Common myeloid progenitor, CD34-positive (primary cell): ENCODE measurements around the gene RHO.
A peak's percentile ranks its signal among the peaks of the same experiment; 100 is the strongest.

Source experiments
- CTCF ChIA-PET: fragments of 350-600 bp; sonication (Branson Sonifier 250); formaldehyde crosslinking; loops from one replicate; lab custom pipeline; 2021; ENCODE audit warnings: antibody characterized with exemption; lab: Charles Lee
- POLR2A ChIA-PET: fragments of 350-600 bp; sonication (Branson Sonifier 250); formaldehyde crosslinking; loops from one replicate; lab custom pipeline; 2021; ENCODE audit warnings: antibody characterized with exemption; lab: Charles Lee
- DNase-seq, 3 donors: peaks; one replicate each; pipeline versions ENCODE4 v3.0.0 to v3.0.0-alpha.2; 2013
- H3K27ac ChIP-seq, 2 experiments: 1 replicate in 1 of 2; 2 replicates in 1 of 2; pipeline ENCODE4 v1.7.0; 2013; ENCODE audit warnings: inconsistent platforms in 2 of 2, low read length in 2 of 2, mild to moderate bottlenecking in 2 of 2, low read depth in 1 of 2, moderate library complexity in 1 of 2; ENCODE audit not compliant: severe bottlenecking in 2 of 2, insufficient read depth in 1 of 2, poor library complexity in 1 of 2
- H3K27me3 ChIP-seq, 5 experiments: replicated peaks in 2 of 5; 1 replicate in 3 of 5; 2 replicates in 2 of 5; pipeline versions ENCODE4 v1.6.1 to v1.7.0; 2013; ENCODE audit warnings: low read length in 4 of 5, mild to moderate bottlenecking in 2 of 5, moderate library complexity in 2 of 5, inconsistent platforms in 1 of 5; ENCODE audit not compliant: insufficient read depth in 5 of 5, control insufficient read depth in 4 of 5
- H3K36me3 ChIP-seq, 4 experiments: 1 replicate in 2 of 4; 2 replicates in 2 of 4; pipeline versions ENCODE4 v1.6.1 to v1.7.0; 2013; ENCODE audit warnings: low read length in 3 of 4, control low read depth in 1 of 4, mild to moderate bottlenecking in 1 of 4; ENCODE audit not compliant: control insufficient read depth in 4 of 4, insufficient read depth in 4 of 4
- H3K4me1 ChIP-seq, 4 experiments: 1 replicate in 3 of 4; 2 replicates in 1 of 4; pipeline versions ENCODE4 v1.6.1 to v1.7.1; 2013; ENCODE audit warnings: low read length in 3 of 4, mild to moderate bottlenecking in 3 of 4, control low read depth in 1 of 4, inconsistent platforms in 1 of 4, moderate library complexity in 1 of 4; ENCODE audit not compliant: control insufficient read depth in 4 of 4, insufficient read depth in 4 of 4; ENCODE audit errors: control extremely low read depth in 1 of 4
- H3K4me3 ChIP-seq, 7 experiments: 1 replicate in 4 of 7; 2 replicates in 3 of 7; pipeline versions ENCODE4 v1.5.1 to v1.7.0; 2013; ENCODE audit warnings: mild to moderate bottlenecking in 7 of 7, low read length in 6 of 7, moderate library complexity in 6 of 7, inconsistent platforms in 2 of 7, low read depth in 2 of 7, control low read depth in 1 of 7; ENCODE audit not compliant: insufficient read depth in 4 of 7, control insufficient read depth in 1 of 7; ENCODE audit errors: extremely low read depth in 1 of 7
- H3K9me3 ChIP-seq, 5 experiments: 1 replicate in 4 of 5; 2 replicates in 1 of 5; pipeline versions ENCODE4 v1.6.1 to v1.7.1; 2013; ENCODE audit warnings: low read length in 4 of 5, mild to moderate bottlenecking in 2 of 5, inconsistent platforms in 1 of 5, low read depth in 1 of 5, moderate library complexity in 1 of 5; ENCODE audit not compliant: control insufficient read depth in 4 of 5, insufficient read depth in 2 of 5; ENCODE audit errors: control extremely low read depth in 1 of 5
- WGBS: methylation state at CpG from one replicate; pipeline ENCODE4 v1.1.5; 2013; ENCODE audit not compliant: insufficient coverage; 5-methylcytosine and 5-hydroxymethylcytosine counted together

The RHO gene

GRCh38 chr3:129548104-129548965 lies 19.9 kb downstream of the RHO start:
- POLR2A ChIA-PET: no interaction called here
- no peak overlapping the region for H3K27ac ChIP-seq
- no peaks in the 10 kb centered on the region for H3K36me3 ChIP-seq
- CTCF ChIA-PET: interaction anchor here (1.9 kb wide), 1 partner anchor 16 kb away, joined by 4 read pairs; no protein-coding TSS in a partner anchor
- no peaks in the 10 kb centered on the region for H3K9me3 ChIP-seq
- H3K4me3 ChIP-seq: no peak overlapping the region
- DNase-seq: no peak
- 93% methylated on average over 14 of the region's 19 CpGs for WGBS
- no peaks in the 10 kb centered on the region for H3K27me3 ChIP-seq
- H3K4me1 ChIP-seq: peaks cover 0 to 38% (median 18%) of the 10 kb centered on the region in 4 experiments

GRCh38 chr3:129549006-129549800 lies 20.8 kb downstream of the RHO start:
- peak; percentile 14 to 44 (median 40) for DNase-seq
- Histone ChIP-seq H3K4me1 (peaks cover 3 to 46% (median 24%) of the 10 kb centered on the region in 4 experiments), H3K9me3 (no peaks in the 10 kb centered on the region), H3K27ac (no peak overlapping the region), H3K36me3 (peaks cover 0 to under 1% (median 0%) of the 10 kb centered on the region in 4 experiments), H3K27me3 (no peaks in the 10 kb centered on the region), H3K4me3 (no peak overlapping the region)
- POLR2A ChIA-PET: no interaction called here
- CTCF ChIA-PET: interaction anchor here (0.6 to 10.1 kb wide), 6 partner anchors 9 to 116 kb away, joined by 3 to 61 read pairs (median 4); no protein-coding TSS in a partner anchor
- WGBS: 94% methylated on average over 12 of the region's 18 CpGs

DNA sequence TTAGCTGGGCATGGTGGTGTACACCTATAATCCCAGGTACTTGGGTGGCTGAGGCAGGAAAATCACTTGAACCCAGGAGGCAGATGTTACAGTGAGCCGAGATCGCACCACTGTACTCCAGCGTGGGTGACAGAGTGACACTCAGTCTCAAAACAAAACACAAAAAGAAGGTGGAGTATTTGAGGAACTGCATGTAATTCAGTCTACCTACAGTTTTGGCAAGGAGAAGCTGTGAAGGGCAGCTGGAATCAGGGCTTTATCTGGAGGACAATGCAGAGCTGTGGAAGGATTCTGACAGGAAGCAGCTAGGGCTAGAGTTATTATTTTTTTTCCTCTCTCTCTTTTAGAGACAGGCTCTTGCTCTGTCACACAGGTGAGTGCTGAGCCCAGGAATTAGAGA lies 21.4 kb downstream of the RHO start:
- POLR2A ChIA-PET: no interaction called here
- Histone ChIP-seq H3K36me3 (peaks cover 0 to 6% (median 0%) of the 10 kb centered on the region in 4 experiments), H3K27ac (no peak overlapping the region), H3K4me1 (peaks cover 3 to 52% (median 30%) of the 10 kb centered on the region in 4 experiments), H3K27me3 (no peaks in the 10 kb centered on the region), H3K4me3 (no peak overlapping the region), H3K9me3 (no peaks in the 10 kb centered on the region)
- 81% methylated on average over 2 of the region's 3 CpGs for WGBS
- CTCF ChIA-PET: interaction anchor here (0.8 to 10.1 kb wide), 5 partner anchors 9 to 115 kb away, joined by 3 to 61 read pairs (median 3); no protein-coding TSS in a partner anchor
- peak in 2 of 3 donors; percentile 33 to 36 for DNase-seq

DNA sequence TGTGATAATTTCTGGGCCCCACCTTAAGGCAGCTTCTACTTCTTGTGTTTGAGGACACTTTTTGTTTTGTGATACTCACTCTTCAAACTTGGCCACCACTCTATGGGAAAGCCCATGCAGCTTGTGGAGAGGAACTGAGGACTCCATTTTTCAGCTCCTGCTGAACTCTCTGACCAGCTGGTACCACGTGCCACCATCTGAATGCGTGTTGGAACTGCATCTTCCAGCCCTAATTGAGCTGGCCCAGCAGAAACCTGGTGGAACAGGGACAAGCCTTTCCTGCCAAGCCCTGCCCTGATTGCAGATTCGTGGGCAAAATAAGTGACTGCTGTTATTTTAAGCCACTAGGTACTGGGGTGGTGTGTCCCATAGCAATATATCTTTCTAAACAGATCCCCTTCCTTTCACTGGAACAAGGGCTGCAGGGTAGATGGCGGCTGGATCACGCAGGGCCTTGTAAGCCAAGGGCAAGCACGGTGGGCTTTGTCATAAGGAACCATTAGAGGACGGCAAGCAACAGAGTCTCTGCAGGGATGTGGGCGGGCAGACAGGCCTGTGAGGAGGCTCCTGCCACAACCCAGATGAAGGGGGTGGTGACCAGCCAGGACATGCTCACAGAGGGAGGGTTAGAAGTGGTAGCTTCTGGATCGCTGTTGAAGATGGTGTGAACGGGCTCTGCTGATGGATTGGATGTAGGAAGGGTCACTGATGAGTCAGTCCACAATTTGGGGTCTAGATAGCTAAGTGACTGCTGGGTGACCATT lies 24.0 kb downstream of the RHO start:
- no peak for DNase-seq
- Histone ChIP-seq H3K9me3 (no peaks in the 10 kb centered on the region), H3K4me3 (no peak overlapping the region), H3K4me1 (peaks cover 3 to 62% (median 43%) of the 10 kb centered on the region in 4 experiments), H3K27ac (no peak overlapping the region), H3K36me3 (peaks cover 0 to 32% (median 13%) of the 10 kb centered on the region in 4 experiments), H3K27me3 (no peaks in the 10 kb centered on the region)
- 91% methylated on average over 9 of the region's 10 CpGs for WGBS
- CTCF ChIA-PET: interaction anchor here (1.0 to 10.1 kb wide), 4 partner anchors 9 to 61 kb away, joined by 3 to 61 read pairs (median 3); partner anchors contain the start of gene H1-8
- POLR2A ChIA-PET: no interaction called here

DNA sequence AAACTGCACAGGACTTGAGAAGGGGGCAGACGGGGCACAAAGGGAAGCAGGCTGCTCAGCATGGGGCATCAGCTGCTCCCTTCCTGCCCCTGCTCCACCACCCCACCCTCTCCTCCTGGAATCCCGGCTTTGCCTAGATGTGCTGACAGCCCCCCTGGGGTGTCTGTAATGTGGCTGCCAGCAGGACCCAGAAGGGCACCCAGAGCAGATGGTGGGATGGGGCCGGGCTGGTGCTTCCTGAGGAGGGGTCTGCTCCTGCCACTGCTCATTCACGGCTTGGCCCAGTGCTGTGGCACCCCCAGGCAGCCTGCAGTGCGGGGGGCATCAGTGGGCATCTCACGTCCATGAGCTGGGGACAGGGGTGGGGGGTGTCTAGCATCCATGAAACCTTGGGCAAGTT lies 24.7 kb downstream of the RHO start:
- no peaks in the 10 kb centered on the region for H3K27me3 ChIP-seq
- DNase-seq: no peak
- peaks cover 3 to 62% (median 43%) of the 10 kb centered on the region in 4 experiments for H3K4me1 ChIP-seq
- ChIA-PET POLR2A (no interaction called here), CTCF (interaction anchor here (1.0 to 10.1 kb wide), 4 partner anchors 10 to 63 kb away, joined by 3 to 61 read pairs (median 5); partner anchors contain the start of gene H1-8)
- H3K4me3 ChIP-seq: no peak overlapping the region
- WGBS: 92% methylated on average over 6 of the region's 6 CpGs
- no peak overlapping the region for H3K27ac ChIP-seq
- H3K36me3 ChIP-seq: peaks cover under 1 to 39% (median 17%) of the 10 kb centered on the region in 4 experiments
- no peaks in the 10 kb centered on the region for H3K9me3 ChIP-seq

- Histone ChIP-seq H3K27me3 (no peaks in the 10 kb centered on the region), H3K4me3 (peak overlapping the region in 2 of 7 experiments; percentile 9 to 61), H3K4me1 (peaks cover 3 to 62% (median 47%) of the 10 kb centered on the region in 4 experiments), H3K27ac (no peak overlapping the region), H3K36me3 (peaks cover 2 to 44% (median 19%) of the 10 kb centered on the region in 4 experiments), H3K9me3 (no peaks in the 10 kb centered on the region)
- DNase-seq: peak in 2 of 3 donors; percentile 31 to 43
- ChIA-PET POLR2A (no interaction called here), CTCF (interaction anchor here (0.8 to 10.1 kb wide), 7 partner anchors 11 to 63 kb away, joined by 3 to 61 read pairs (median 3); partner anchors contain the start of genes H1-8, PLXND1 and RHO)
- WGBS: 58% methylated on average over 13 of the region's 15 CpGs
These were observed 25.3 kb downstream of the RHO start for GRCh38 chr3:129553719-129554118.
